Breast epithelium (tissue), 4 donors: Measurements from ENCODE around the gene MYBBP1A. TPM values are rescaled to one million over a fixed set of nuclear protein-coding genes. Genes with fewer than 3 reads are reported as not detected.

Experiments used
- DNase-seq, 2 donors: peaks; one replicate each; pipeline ENCODE4 v3.0.0-alpha.2; 2019; ENCODE audit warnings: low spot score in 2 of 2
- H3K27ac ChIP-seq, 2 donors: fragments of 200-600 bp; sonication (generic) in 1 of 2; one replicate each; pipeline ENCODE4 v1.5.1; 2016 to 2019; ENCODE audit warnings: mild to moderate bottlenecking in 1 of 2
- H3K27me3 ChIP-seq, 2 donors: fragments of 200-600 bp; sonication (generic) in 1 of 2; one replicate each; pipeline versions ENCODE4 v1.5.1 to v1.6.0; 2017 to 2019; ENCODE audit warnings: control low read depth in 1 of 2, mild to moderate bottlenecking in 1 of 2
- H3K36me3 ChIP-seq: fragments of 200-600 bp; one replicate; pipeline ENCODE4 v1.5.1; 2019
- H3K4me1 ChIP-seq, 2 donors: fragments of 200-600 bp; sonication (generic); one replicate each; pipeline ENCODE4 v1.5.1; 2016 to 2019; ENCODE audit warnings: control low read depth in 1 of 2
- H3K4me3 ChIP-seq, 3 donors: fragments of 200-600 bp; sonication (generic); 1 replicate in 2 of 3; 2 replicates in 1 of 3; pipeline ENCODE4 v1.5.1; 2016 to 2019; ENCODE audit warnings: mild to moderate bottlenecking in 3 of 3, moderate library complexity in 2 of 3
- H3K9me3 ChIP-seq, 2 donors: fragments of 200-600 bp; sonication (generic) in 1 of 2; one replicate each; pipeline ENCODE4 v1.5.1; 2016 to 2019; ENCODE audit warnings: control low read depth in 1 of 2
- POLR2A ChIP-seq: fragments of 450-650 bp; IDR thresholded peaks from one replicate; pipeline ENCODE4 v1.6.1; 2016; ENCODE audit warnings: antibody characterized with exemption, mild to moderate bottlenecking, moderate library complexity
- POLR2AphosphoS5 ChIP-seq, 3 donors: sonication (generic); formaldehyde crosslinking; IDR thresholded peaks; one replicate each; pipeline ENCODE4 v1.6.1; 2017; ENCODE audit warnings: antibody characterized with exemption in 3 of 3
- intact Hi-C: fragments of 100-400 bp; cut with DNase I; formaldehyde crosslinking; loops from one replicate; pipeline ENCODE4 v1.15.1; 2023; ENCODE audit warnings: low total_unique reads
- total RNA-seq, 3 donors: library from RNA; depleted of rRNA; stranded (reverse); fragments of >200 nt; gene quantifications; one replicate each; pipeline ENCODE4 v1.1.0, GENCODE V29; 2016
- TF ChIP-seq, protein P1 (sequence below), 3 donors: fragments of 450-650 bp; IDR thresholded peaks; one replicate each; pipeline ENCODE4 v1.5.1; 2016 to 2017; ENCODE audit warnings: antibody characterized with exemption in 3 of 3, mild to moderate bottlenecking in 3 of 3, moderate library complexity in 3 of 3

MYBBP1A gene
- total RNA-seq, 3 donors from 2014 or later: 26.9 to 61.6 (median 50.1) TPM

DNA sequence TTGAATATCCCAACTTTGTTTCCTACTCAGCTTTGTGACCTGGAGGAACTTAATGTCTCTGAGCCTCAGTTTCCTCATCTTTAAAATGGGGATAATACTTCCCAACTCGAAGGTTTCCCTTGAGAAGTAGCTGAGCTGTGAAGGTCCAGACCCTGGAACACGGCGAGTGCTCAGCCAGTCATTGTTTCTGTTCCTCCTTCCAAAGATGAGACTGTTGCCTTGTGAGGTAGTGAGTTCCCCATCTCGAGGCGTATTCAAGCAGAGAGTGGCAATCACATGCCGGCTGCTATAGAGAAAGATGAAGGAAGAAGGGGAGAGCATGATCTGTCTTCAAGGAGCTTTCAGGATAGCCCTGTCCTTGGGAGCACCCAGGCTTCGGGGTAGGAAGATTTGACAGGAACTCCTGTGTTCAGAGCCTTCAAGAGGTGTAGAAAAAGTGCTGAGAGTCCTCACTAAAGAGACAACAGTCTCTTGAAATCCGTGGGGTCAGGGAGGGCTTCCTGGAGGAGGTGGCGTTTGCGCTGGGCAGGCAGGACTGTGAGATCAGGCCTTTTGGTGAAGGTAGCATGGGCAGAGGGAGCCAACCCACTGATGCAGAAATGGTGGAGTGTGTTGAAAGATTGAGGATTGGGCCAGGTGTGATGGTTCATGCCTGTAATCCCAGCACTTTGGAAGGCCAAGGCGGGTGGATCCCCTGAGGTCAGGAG lies 29.3 kb downstream of the MYBBP1A start:
- Histone ChIP-seq H3K4me3 (no peak overlapping the region), H3K4me1 (peaks cover 0 to 8% of the 10 kb centered on the region in 2 donors), H3K27ac (no peak overlapping the region), H3K27me3 (no peaks in the 10 kb centered on the region), H3K36me3 (no peaks in the 10 kb centered on the region), H3K9me3 (no peaks in the 10 kb centered on the region)
- intact Hi-C loops: no loop called here
- DNase-seq: no peak
- TF ChIP-seq POLR2AphosphoS5 (IDR thresholded peaks at IDR 0.05) (no peak), POLR2A (no peak)
- TF ChIP-seq, protein P1, sequence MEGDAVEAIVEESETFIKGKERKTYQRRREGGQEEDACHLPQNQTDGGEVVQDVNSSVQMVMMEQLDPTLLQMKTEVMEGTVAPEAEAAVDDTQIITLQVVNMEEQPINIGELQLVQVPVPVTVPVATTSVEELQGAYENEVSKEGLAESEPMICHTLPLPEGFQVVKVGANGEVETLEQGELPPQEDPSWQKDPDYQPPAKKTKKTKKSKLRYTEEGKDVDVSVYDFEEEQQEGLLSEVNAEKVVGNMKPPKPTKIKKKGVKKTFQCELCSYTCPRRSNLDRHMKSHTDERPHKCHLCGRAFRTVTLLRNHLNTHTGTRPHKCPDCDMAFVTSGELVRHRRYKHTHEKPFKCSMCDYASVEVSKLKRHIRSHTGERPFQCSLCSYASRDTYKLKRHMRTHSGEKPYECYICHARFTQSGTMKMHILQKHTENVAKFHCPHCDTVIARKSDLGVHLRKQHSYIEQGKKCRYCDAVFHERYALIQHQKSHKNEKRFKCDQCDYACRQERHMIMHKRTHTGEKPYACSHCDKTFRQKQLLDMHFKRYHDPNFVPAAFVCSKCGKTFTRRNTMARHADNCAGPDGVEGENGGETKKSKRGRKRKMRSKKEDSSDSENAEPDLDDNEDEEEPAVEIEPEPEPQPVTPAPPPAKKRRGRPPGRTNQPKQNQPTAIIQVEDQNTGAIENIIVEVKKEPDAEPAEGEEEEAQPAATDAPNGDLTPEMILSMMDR (IDR thresholded peaks at IDR 0.05): no peak

DNA sequence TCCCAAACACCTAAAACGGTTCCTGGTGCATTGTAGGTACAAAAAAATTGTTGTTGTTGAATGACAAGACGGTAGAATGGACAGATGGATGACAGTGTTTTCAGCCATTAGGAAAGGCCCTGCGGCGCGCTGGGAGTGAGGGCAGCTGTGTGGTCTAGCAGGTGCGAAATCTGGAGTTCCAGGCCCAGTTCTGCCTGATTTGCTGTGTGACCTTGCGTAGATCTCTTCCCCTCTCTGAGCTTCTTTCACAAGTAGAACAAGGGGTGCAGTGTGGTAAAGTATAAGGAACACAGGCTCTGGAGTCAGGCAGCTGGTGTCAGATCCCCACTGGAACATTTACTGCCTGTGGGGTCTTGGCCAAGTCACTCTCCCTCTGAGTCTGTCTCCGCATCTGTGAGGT lies 31.2 kb downstream of the MYBBP1A start:
- intact Hi-C loops: no loop called here
- DNase-seq: no peak
- TF ChIP-seq POLR2AphosphoS5 (IDR thresholded peaks at IDR 0.05) (no peak), POLR2A (no peak)
- TF ChIP-seq, protein P1 (IDR thresholded peaks at IDR 0.05): no peak
- peaks cover 0 to 19% of the 10 kb centered on the region in 2 donors for H3K4me1 ChIP-seq
- H3K9me3 ChIP-seq: no peaks in the 10 kb centered on the region
- H3K27ac ChIP-seq: no peak overlapping the region
- H3K36me3 ChIP-seq: no peaks in the 10 kb centered on the region
- H3K27me3 ChIP-seq: no peaks in the 10 kb centered on the region
- no peak overlapping the region for H3K4me3 ChIP-seq

DNA sequence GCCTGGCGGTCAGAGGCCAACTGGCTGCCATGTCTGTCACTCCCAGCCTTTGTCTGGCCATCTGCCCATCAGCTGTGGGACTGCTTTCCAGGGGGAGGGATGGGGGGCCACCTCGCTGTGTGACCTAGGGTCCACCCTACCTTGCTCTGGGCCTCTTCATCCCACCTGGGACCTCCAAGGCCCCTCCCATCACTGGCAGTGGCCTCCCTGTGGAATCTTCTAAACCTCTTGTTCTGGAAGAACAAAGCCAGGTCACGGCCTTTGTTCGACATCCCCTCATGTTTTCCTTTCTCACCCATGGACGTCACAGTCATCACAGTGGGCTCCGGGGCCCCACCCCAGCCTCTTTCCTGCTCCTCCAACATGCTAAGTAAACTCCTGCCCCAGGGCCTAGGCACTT lies 32.5 kb downstream of the MYBBP1A start:
- no peaks in the 10 kb centered on the region for H3K9me3 ChIP-seq
- H3K27me3 ChIP-seq: no peaks in the 10 kb centered on the region
- H3K27ac ChIP-seq: peak overlapping the region; percentile 88 to 94
- intact Hi-C loops: no loop called here
- peaks cover 0 to 19% of the 10 kb centered on the region in 2 donors for H3K4me1 ChIP-seq
- no peak overlapping the region for H3K4me3 ChIP-seq
- no peak for TF ChIP-seq POLR2AphosphoS5 (IDR thresholded peaks at IDR 0.05)
- TF ChIP-seq, protein P1 (IDR thresholded peaks at IDR 0.05): no peak
- no peak for TF ChIP-seq POLR2A
- no peak for DNase-seq
- H3K36me3 ChIP-seq: no peaks in the 10 kb centered on the region

DNA sequence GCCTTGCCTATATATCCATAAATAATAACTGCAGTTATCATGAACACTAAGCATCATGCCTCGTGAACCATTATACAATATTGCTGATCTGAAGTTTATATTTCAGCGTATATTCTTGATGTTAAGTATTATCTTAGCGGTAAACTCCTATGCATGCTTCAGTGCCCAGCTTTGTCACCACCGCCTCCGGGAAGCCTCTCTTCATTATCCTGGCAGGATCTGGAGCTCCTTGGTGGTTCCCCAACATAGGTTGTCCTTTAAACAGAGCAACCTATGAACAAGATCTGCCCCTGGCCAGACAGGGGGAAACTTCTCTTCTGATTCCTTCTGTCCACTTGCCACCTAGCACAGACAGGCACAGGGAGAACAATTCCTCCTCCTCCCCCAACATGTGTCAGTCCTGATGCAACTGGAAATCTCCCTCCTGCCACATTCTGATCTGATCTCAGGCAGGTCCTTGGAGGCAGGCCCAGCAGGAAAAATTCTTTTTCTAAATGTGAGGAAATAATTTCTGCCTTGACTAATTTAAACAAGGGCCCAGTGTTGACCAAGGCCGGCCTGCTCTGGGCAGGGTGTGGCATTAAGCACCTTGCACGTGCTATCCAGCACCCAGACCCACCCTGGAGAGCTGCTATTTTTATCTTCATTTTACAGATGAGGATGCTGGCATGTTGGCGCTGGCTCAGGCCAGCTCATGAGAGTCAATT lies 34.1 kb downstream of the MYBBP1A start:
- no peaks in the 10 kb centered on the region for H3K27me3 ChIP-seq
- no peak overlapping the region for H3K4me3 ChIP-seq
- intact Hi-C loops: no loop called here
- peak in 1 of 2 donors; percentile 82 for DNase-seq
- no peaks in the 10 kb centered on the region for H3K9me3 ChIP-seq
- H3K36me3 ChIP-seq: no peaks in the 10 kb centered on the region
- H3K4me1 ChIP-seq: peaks cover 0 to 19% of the 10 kb centered on the region in 2 donors
- peak in 1 of 3 donors; percentile 65 for TF ChIP-seq POLR2AphosphoS5 (IDR thresholded peaks at IDR 0.05)
- TF ChIP-seq, protein P1 (IDR thresholded peaks at IDR 0.05): no peak
- peak overlapping the region; percentile 88 to 94 for H3K27ac ChIP-seq
